Neural crest cell (in vitro differentiated cells): ENCODE results near the gene OBSCN. TPM values are rescaled to one million over a fixed set of nuclear protein-coding genes. Genes with fewer than 3 reads are reported as not detected.

Experiments used
- DNase-seq: peaks from one replicate; pipeline ENCODE4 v3.0.0; 2021; ENCODE audit warnings: low read depth, mixed read lengths, low spot score
- H3K27ac Mint-ChIP-seq: one replicate; pipeline ENCODE4 v1.8.0; 2021; ENCODE audit warnings: mild to moderate bottlenecking, mixed read lengths; ENCODE audit not compliant: unreplicated experiment
- H3K27me3 Mint-ChIP-seq: 2 replicates; pipeline ENCODE4 v1.8.0; 2021; ENCODE audit warnings: low read depth, mild to moderate bottlenecking, mixed read lengths
- H3K36me3 Mint-ChIP-seq: 2 replicates; pipeline ENCODE4 v1.8.0; 2021; ENCODE audit warnings: low read depth, mild to moderate bottlenecking, mixed read lengths
- H3K4me1 Mint-ChIP-seq: 2 replicates; pipeline ENCODE4 v1.8.0; 2021; ENCODE audit warnings: mixed read lengths
- H3K4me3 Mint-ChIP-seq: one replicate; pipeline ENCODE4 v1.8.0; 2021; ENCODE audit warnings: mild to moderate bottlenecking, mixed read lengths
- H3K9me3 Mint-ChIP-seq: 2 replicates; pipeline ENCODE4 v1.8.0; 2021; ENCODE audit warnings: mixed read lengths
- CTCF ChIP-seq: fragments of 200-600 bp; sonication (generic); conservative IDR thresholded peaks from 2 replicates; pipeline ENCODE4 v1.5.0; 2021; ENCODE audit warnings: antibody characterized with exemption, mild to moderate bottlenecking
- total RNA-seq: library from RNA; stranded (reverse); gene quantifications from 2 replicates; pipeline ENCODE4 v1.2.1, GENCODE V29; 2021

OBSCN gene
- total RNA-seq, 1 donor from 2014 or later = 40.1 TPM

- H3K9me3 Mint-ChIP-seq = peaks cover 4% of the 10 kb centered on the region
- no peaks in the 10 kb centered on the region for H3K27me3 Mint-ChIP-seq
- H3K4me3 Mint-ChIP-seq = peak overlapping the region; percentile 61
- no peak for TF ChIP-seq CTCF
- peaks cover 11% of the 10 kb centered on the region for H3K36me3 Mint-ChIP-seq
- H3K27ac Mint-ChIP-seq = peak overlapping the region; percentile 68
- peaks cover 18% of the 10 kb centered on the region for H3K4me1 Mint-ChIP-seq
- no peak for DNase-seq
Observed at GRCh38 chr1:228204958-228205357, 2.9 kb upstream of the OBSCN start.

GRCh38 chr1:228205526-228206436 lies 2.1 kb upstream of the OBSCN start:
- H3K27me3 Mint-ChIP-seq = no peaks in the 10 kb centered on the region
- TF ChIP-seq CTCF = no peak

GRCh38 chr1:228206582-228207351 lies 1.1 kb upstream of the OBSCN start:
- Mint-ChIP-seq H3K36me3 (no peaks in the 10 kb centered on the region), H3K27ac (peak overlapping the region; percentile 75), H3K9me3 (no peaks in the 10 kb centered on the region), H3K4me3 (peak overlapping the region; percentile 65), H3K4me1 (peaks cover 18% of the 10 kb centered on the region), H3K27me3 (no peaks in the 10 kb centered on the region)
- TF ChIP-seq CTCF = no peak
- DNase-seq = no peak

More at GRCh38 chr1:228205526-228206436, 2.1 kb upstream of the OBSCN start:
- Mint-ChIP-seq H3K4me1 (peaks cover 18% of the 10 kb centered on the region), H3K4me3 (peak overlapping the region; percentile 65), H3K27ac (peak overlapping the region; percentile 95), H3K36me3 (peaks cover 6% of the 10 kb centered on the region), H3K9me3 (peaks cover 4% of the 10 kb centered on the region)
- DNase-seq = no peak

- Mint-ChIP-seq H3K4me1 (peaks cover 18% of the 10 kb centered on the region), H3K27ac (no peak overlapping the region), H3K4me3 (no peak overlapping the region), H3K27me3 (no peaks in the 10 kb centered on the region), H3K9me3 (no peaks in the 10 kb centered on the region), H3K36me3 (no peaks in the 10 kb centered on the region)
- no peak for DNase-seq
- no peak for TF ChIP-seq CTCF
Observed at GRCh38 chr1:228207381-228207810, 448 bp upstream of the OBSCN start.

- no peak overlapping the region for H3K4me3 Mint-ChIP-seq
- no peak for DNase-seq
- no peaks in the 10 kb centered on the region for H3K9me3 Mint-ChIP-seq
- H3K4me1 Mint-ChIP-seq = peaks cover 18% of the 10 kb centered on the region
- H3K27me3 Mint-ChIP-seq = no peaks in the 10 kb centered on the region
- no peak for TF ChIP-seq CTCF
- H3K36me3 Mint-ChIP-seq = no peaks in the 10 kb centered on the region
- H3K27ac Mint-ChIP-seq = no peak overlapping the region
Observed at GRCh38 chr1:228208831-228209551, 1.1 kb downstream of the OBSCN start.
